Activated T-cell treated with anti-CD3 and anti-CD28 coated beads for 24 hours (primary cell): ENCODE measurements around the gene FLT3.

Source experiments
- DNase-seq: peaks from one replicate; pipeline ENCODE4 v3.0.0-alpha.2; 2020; ENCODE audit warnings: low read depth

The FLT3 gene

DNA sequence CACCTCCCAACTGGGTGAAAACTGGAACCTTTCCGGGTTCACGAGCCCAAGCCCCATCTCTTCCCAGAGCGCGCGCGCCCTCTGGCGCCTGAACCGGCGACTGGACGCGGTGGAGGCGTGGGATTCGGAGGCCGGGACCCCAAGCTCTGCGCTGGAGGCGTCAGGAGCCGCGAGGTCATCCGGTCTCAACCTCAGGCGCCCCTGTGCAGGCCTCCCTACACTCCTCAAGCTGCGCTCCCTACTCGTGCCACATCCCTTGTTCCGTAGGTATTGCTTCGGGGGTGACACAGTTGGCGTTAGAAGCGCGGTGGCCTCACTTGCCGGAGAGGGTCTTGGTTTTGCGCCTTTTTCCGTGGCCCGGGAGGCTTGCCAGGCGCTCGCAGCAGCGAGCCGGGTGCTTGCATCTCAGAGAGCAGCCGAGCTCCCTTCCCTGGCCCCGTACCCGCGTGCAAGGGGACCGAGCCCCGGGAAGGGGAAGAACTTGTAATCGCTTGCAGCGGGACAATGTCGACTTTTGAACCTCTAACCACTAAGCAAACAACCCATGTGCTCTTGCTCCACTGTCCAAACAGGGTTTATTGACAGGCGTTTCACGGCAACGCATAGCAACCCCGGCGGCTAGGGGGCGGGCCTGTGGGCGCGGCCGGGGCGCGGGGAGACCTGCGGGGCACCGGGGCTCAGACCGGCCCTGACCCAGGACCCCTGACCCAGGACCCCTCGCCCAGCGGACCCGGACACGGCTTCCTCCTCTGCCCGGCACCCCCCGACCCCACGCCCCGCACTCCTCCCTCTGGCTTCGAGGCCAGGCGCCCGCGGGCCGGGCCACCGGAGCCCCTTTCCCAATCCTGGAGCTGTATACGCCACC is 139.8 kb downstream of the FLT3 start:
- DNase-seq: no peak

- DNase-seq: no peak
Observed at GRCh38 chr13:27959976-27960361, 140.4 kb downstream of the FLT3 start.

- no peak for DNase-seq
Observed at GRCh38 chr13:27956576-27957300, 143.6 kb downstream of the FLT3 start.

GRCh38 chr13:27955014-27955591 is 145.3 kb downstream of the FLT3 start:
- no peak for DNase-seq

GRCh38 chr13:27954406-27954851 is 145.9 kb downstream of the FLT3 start:
- no peak for DNase-seq

DNA sequence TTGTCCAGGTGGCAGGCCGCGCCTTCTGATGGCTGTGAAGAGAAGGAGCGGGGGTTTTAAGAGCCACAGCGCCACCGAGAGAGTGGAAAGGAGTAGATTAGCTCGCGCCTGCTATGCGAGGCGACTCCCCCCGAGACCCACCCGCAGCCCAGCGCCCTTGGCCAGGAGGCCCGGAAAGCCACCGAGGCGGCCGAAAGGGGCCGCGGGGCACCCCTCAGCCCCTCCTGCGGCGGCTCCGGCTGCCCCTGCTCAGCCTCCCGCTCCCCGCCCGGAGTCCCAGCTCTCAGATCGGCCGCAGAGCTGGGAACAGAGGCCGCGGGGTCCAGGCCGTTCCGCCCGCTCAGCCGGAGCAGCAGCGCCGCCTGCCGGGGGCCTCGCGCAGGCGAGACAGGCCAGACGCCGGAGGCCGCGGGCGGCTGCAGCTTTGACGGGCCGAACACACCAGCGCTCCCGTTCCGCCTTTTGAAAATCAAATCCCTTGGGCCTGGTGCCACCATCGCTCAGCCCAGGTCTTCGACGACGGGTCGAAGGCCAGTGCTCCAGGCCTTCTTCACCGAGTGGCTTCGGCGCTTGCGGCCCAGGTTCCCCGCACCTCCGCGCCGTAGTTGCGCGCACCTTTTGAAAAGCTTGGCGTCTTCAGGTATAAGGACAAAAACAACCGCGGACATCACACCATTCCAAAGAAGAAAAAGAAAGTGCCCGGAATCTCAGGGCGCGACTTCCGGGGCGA is 146.5 kb downstream of the FLT3 start:
- DNase-seq: peak; percentile 64
